GM15510 (cell line): ENCODE measurements around the gene RASA4B.

Experiments
- POLR2A ChIP-seq: IDR thresholded peaks from 3 replicates; pipeline ENCODE4 v1.6.1; 2011; ENCODE audit warnings: borderline replicate concordance; ENCODE audit not compliant: insufficient read length; ENCODE audit errors: extremely low read depth

RASA4B gene

DNA sequence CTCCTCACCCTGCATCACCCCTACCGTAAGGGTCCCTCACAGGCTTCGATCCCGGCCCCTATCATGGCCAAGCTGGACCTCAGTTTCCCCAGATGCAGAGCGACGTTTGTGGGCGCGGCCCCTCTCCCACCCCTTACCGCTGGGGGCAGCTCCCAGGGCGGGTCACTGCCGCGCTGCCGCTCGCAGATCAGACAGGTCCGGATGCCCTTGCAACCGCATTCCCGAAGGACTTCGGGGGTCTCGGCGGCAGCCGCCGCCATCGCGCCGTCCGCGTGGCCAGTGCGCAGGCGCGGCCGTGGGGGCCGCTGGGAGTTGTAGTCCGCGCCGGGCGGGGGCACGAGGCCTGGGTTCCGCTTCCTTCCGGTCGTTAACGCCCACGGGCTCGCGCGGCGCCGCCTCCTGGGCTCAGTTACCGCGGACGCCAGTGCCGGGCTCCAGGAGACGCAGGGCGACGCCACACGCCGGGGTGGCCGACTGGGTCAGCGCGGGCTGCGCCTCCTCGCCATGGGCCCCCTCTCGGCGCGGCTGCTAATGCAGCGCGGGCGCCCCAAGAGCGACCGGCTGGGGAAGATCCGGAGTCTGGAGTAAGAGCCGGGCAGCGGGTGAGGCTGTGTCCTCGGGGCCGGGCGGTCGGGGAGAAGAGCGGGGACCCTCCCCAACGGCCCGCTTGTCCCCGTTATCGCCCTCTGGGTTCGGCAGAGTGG lies 52.8 kb downstream of the RASA4B start, which contains the start of the genes ALKBH4 and LRWD1:
ALKBH4 (minus strand) TSS at position 287 of the 704 bp plus-strand sequence; CDS start at position 260, 27 bp downstream.
LRWD1 (plus strand) TSS at position 408 of the 704 bp plus-strand sequence; CDS start at position 505, 97 bp downstream.
- peak; percentile 89 for TF ChIP-seq POLR2A

DNA sequence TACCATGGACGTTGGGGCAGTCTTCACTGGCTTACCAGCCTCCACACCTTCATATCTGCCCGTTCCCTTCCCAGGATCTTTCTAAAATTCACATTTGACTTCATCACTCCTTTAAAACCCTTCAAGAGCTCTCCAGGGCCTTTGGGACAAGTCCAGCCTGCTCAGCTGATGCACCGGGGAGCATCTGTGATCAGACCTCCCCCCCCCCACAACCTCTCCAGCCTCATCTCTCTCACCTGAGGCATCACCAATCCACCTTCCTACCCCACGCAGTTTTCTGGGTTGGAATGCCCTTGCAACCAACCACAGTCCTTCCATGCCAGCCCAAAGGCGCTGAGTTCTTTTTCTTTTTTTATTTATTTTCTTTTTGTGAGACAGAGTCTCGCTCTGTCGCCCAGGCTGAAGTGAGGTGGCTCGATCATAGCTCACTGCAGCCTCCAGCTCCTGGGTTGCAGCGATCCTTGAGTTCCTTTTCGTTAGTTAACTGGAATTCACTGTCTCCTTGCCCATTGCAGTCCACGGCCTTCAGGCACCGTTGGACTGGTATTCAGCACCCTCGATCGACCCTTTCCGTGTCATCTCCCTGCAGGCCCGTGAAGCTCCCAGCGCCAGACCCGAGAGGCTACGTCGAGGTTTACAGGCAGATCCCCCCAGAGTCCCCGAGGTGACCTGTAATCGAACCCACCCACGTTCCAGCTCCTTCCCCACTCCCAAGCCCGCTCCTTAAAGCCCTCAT lies 53.6 kb downstream of the RASA4B start:
- TF ChIP-seq POLR2A, result no peak

DNA sequence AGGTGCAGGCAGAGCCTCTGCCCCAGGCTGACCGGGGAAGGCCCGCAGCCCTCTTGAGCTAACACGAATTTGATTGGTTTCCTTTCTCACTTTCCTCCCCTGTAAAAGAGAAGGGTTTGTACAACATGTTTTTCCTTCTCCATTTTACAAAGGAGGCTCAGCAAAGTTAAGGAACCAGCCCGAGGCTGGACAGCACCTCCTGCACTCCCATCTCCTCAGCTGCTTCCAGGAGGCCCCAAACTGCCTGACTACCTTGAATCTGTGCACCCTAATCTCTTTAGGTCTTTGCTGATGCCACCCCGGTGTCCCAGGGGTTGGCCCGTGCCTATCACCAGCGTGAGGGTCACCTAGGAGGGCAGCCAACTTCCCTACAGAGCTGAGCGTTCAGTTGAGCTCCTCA lies 57.1 kb downstream of the RASA4B start:
- TF ChIP-seq POLR2A, result no peak

DNA sequence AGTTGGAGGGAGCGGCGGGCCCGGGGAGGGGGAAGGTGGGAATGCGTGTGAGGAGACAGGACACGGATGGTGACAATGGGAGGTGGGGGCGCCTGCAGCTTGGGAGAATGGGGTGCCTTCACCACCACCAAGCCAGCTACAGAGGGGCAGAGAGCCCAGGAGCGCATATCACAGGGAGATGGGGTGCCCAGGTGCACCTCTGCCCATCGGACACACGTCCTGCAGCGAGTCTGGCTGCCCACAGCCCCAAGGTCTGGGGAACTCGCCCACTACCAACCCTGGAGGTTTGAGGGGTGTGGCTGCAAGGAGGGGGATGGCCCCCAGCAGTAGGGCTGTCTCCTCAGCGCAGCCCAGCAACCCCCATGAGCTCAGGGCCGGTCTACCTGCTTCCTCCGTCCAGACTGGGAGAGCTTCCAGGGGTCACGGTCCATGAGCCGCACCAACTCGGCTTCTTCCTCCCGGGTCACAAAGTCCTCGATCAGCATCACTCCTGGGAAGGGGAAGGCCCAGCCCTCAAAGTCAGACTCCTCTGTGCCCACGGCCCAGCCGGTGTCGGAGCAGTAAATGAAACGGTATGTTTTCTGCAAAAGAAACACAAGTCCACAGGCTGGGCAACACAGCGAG lies 58.2 kb downstream of the RASA4B start:
- no peak for TF ChIP-seq POLR2A

DNA sequence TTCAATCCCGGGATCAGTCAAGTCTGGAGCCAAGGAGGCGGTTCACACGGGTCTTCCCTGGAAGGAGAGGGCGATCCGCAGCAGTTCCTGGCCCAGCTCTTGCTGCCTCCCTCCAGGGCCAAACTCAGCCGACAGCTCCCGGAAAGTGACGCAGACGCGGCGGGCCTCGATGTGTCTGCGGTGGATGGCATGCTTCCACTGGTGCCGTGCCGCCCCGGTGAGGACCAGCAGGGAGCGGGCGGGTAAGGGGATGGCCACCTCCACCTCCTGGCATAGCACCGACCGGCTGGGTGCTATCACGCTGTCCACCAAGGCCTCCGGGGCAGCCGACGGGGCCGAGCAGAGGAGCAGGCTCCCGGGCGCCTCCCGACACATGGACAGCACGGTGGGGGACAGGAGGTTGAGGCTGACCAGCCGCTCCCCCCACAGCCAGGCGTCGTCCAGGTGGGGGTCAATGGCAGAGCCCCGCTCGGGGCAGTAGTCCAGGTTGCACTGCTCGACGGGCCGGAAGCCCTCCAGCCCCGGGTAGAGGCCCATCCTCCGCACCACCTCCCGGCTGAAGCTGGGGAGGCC lies 60.1 kb downstream of the RASA4B start:
- TF ChIP-seq POLR2A, result no peak

DNA sequence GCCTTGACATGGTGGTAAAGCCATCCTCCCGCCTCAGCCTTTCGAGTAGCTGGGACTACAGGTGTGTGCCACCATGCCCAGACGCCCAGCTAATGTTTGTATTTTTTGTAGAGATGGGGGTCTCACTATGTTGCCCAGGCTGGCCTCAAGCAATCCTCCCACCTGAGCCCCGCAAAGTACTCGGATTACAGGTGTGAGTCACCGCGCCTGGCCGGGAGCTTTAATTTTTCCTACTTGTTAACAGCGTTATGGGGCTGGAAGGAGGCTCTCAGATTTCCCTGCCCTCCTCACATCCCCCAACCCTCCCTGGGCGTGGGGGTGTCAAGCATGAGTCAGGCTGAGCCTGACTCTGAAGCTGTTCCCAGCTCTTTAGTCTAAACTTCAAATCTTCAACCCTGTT lies 61.2 kb downstream of the RASA4B start:
- no peak for TF ChIP-seq POLR2A

DNA sequence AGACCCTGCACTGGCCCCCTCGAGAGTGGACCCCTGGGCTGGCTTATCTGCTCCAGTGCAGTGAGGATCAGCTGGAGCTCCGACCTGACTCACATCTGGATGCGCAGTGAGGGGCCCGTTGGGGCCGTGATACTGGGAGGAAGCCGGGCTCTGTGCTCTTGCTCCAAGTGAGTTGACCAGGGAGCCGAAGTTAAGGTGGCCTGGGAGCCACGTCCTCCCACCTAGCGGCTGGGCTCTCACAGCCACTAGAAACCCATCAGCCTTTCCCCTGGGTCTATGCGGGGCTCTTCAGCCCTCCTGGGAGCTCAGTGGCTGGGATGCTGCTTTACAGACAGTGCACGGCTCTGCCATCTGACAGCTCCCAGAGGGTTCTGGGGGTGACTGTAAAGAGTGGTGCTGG lies 62.0 kb downstream of the RASA4B start:
- no peak for TF ChIP-seq POLR2A

DNA sequence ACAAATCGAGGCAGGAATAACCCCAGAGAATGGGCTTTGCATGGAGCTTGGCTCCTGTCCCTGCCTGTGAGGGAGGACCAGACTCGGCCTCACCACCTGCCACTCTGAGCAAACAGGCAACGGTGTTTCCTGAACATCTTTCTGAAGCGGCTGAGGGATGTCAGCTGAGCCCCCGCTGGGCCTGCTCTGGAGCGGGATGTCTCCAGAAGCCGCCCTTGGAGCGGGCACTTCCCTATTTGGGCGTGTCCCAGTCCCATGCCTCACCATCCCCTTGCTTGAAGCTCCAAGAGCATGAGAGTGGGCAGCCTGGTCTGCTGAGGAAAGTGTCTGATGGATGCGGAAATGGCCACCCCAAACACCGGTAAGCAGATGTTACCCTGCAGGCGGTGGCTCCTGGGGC lies 63.1 kb downstream of the RASA4B start:
- TF ChIP-seq POLR2A, result no peak

DNA sequence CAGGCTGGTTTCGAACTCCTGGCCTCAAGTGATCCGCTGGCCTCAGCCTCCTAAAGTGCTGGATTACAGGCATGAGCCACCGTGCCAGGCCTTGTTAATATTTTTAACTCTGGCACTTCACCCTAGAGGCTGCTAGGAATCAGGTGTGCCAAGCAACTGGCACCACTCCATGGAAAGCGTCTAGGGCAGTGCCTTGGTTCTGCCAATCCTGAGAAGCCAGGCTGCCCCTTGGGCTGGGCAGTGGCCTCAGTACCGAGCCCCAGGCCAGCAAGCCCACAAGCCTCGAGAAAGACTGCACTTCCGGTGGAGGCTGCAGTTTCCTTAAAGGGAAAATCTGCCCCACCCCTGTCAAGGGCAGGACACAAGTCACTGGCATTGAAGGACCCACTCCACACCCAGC lies 64.3 kb downstream of the RASA4B start:
- TF ChIP-seq POLR2A, result no peak

DNA sequence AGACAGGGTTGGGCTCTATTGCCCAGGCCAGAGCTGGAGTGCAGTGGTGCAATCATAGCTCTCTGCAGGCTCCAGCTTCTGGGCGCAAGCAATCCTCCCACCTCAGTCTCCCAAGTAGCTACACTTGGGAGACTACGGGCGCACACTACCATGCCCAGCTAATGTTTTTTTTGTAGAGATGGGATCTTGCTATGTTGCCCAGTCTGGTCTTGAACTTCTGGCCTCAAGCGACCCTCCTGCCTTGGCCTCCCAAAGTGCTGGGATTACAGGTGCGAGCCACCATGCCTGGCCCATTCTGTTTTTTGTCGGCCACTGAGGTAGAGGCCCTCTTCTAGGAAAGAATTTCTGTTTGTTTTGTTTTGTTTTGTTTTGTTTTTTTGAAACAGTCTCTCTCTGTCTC lies 65.1 kb downstream of the RASA4B start:
- no peak for TF ChIP-seq POLR2A

DNA sequence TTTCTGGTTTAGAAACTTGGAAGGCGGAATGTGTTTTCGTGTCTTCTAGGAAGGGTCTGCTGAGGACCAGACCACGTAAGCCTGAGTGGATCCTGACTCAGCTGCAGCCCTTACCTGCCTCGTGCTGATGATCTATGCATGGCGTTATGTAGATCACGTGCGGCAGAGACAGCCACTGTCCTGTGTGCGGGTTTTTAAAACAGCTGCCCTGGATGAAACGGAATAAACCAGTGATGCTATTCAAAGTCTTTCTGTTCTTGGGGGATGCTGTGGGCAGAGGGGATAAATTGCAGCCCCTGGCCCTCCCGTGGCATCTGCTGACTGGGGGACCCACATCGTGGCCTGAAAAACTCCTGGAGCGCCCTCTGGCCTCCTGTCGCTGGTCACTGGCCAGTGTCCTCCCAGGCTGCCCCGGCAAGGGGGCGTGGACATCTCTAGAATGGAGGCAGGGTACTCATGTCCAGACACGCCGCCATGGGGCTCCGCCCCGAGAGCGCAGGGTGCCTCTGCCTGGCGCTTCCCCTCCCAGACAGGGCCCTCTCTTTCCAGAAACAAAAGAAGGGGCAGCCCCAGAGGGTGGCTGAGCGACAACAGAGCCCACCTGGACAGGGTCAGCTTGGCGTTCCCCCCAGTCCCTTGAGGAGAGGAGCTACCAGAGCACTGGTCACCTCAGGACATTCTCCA lies 66.1 kb downstream of the RASA4B start:
- TF ChIP-seq POLR2A, result peak; percentile 17

DNA sequence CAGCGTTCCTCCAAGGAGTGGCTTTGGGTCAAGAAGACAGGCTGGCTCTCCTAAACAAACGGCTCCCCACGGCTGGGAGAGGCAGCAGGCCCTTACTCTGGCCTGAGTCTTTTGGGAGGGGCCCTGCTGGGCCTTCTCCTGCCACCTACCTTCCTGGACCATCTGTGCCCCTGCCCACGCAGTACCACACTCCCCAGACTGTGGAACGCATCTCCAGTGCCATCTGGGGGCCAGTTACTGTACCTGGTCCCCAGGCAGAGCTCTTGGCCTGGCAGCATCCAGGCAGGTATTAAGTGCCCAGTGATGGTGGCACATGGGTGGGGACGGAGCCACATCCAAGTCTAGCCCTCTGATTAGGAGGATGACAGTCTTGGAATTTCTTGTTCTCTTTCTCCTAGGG lies 67.3 kb downstream of the RASA4B start:
- no peak for TF ChIP-seq POLR2A

DNA sequence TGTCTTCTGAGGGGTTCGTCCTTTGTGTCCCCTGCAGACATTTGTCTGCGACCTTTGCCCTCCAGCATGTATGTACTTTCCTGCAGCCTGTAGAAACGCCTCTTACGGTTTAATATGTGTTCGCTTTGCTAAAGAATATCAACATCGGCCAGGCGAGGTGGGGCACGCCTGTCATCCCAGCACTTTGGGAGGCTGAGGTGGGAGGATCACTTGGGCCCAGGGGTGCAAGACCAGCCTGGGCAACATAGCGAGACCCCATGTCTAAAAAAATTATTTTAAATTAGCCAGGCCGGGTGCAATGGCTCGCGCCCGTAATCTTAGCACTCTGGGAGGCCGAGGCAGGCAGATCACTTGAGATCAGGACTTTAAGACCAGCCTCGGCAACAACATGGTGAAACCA lies 68.4 kb downstream of the RASA4B start:
- TF ChIP-seq POLR2A, result no peak

DNA sequence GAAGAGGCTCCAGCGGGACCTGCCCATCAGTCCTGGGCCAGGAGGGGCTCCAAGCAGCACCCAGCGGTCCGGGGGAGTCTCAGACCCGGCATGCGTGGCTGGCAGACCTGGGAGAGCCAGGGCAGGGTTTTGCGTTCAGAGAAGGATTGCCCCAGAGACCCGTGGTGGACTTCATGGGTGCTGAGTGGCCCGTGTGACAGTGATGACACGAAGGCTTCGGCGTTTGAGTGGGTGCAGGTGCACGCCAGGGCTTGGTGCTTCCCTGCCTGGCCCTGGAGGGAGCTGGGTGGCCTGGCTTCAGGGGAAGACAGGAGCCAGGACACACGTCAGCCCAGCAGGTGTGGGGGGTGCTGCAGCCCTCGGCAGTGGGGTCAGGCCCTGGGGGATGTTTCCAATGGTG lies 70.3 kb downstream of the RASA4B start:
- no peak for TF ChIP-seq POLR2A
